SK-N-MC (cell line): ENCODE measurements around the gene IQGAP1.

Experiments used
- DNase-seq: peaks from one replicate; pipeline ENCODE4 v3.0.0-alpha.2; 2011; ENCODE audit warnings: low read depth, low spot score
- H3K27ac ChIP-seq: fragments of 200-600 bp; sonication (generic); 2 replicates; pipeline ENCODE4 v1.5.1; 2016; ENCODE audit warnings: mixed run types
- H3K36me3 ChIP-seq: fragments of 200-600 bp; sonication (generic); 2 replicates; pipeline ENCODE4 v1.6.1; 2017; ENCODE audit warnings: antibody characterized with exemption, low read length, mixed read lengths; ENCODE audit not compliant: insufficient read depth
- H3K4me3 ChIP-seq: fragments of 200-600 bp; sonication (generic); 2 replicates; pipeline ENCODE4 v1.5.1; 2016
- H3K9ac ChIP-seq: fragments of 200-600 bp; sonication (generic); 2 replicates; pipeline ENCODE4 v1.8.0; 2017; ENCODE audit warnings: mixed run types, mixed read lengths; ENCODE audit not compliant: insufficient read length
- H3K9me3 ChIP-seq: fragments of 200-600 bp; sonication (generic); 2 replicates; pipeline ENCODE4 v1.6.1; 2017; ENCODE audit warnings: low read depth, mild to moderate bottlenecking, antibody characterized with exemption, low read length, moderate library complexity, mixed read lengths
- EZH2 ChIP-seq: fragments of 200-600 bp; sonication (generic); IDR thresholded peaks from one replicate; pipeline ENCODE4 v1.6.1; 2017; ENCODE audit warnings: antibody characterized with exemption
- FOXP2 ChIP-seq: optimal IDR thresholded peaks from 2 replicates; pipeline ENCODE3; 2011; ENCODE audit warnings: mild to moderate bottlenecking, moderate library complexity; ENCODE audit not compliant: insufficient read depth; ENCODE audit errors: extremely low read length, control extremely low read depth
- POLR2AphosphoS5 ChIP-seq: IDR thresholded peaks from 2 replicates; pipeline ENCODE4 v1.6.1; 2012; ENCODE audit warnings: mild to moderate bottlenecking, low read depth, low read length, borderline replicate concordance

Gene IQGAP1

GRCh38 chr15:90388462-90389380 lies 679 bp downstream of the IQGAP1 start:
- no peak overlapping the region for H3K27ac ChIP-seq
- DNase-seq: no peak
- peaks cover 14% of the 10 kb centered on the region; the same call in 1 of the 2 replicates for H3K36me3 ChIP-seq
- TF ChIP-seq POLR2AphosphoS5: no peak
- no peak for TF ChIP-seq FOXP2
- no peak for TF ChIP-seq EZH2
- peak overlapping the region; percentile 90 for H3K9ac ChIP-seq
- H3K4me3 ChIP-seq: peak overlapping the region; percentile 82
- H3K9me3 ChIP-seq: no peaks in the 10 kb centered on the region

GRCh38 chr15:90389513-90389912 lies 1.5 kb downstream of the IQGAP1 start:
- H3K9ac ChIP-seq: no peak overlapping the region
- H3K4me3 ChIP-seq: peak overlapping the region; percentile 82
- DNase-seq: no peak
- peaks cover 14% of the 10 kb centered on the region; the same call in 1 of the 2 replicates for H3K36me3 ChIP-seq
- TF ChIP-seq POLR2AphosphoS5: no peak
- no peak for TF ChIP-seq EZH2
- no peak for TF ChIP-seq FOXP2
- no peaks in the 10 kb centered on the region for H3K9me3 ChIP-seq
- no peak overlapping the region for H3K27ac ChIP-seq

- no peak for TF ChIP-seq POLR2AphosphoS5
- no peak for TF ChIP-seq FOXP2
- TF ChIP-seq EZH2: no peak
- peaks cover 14% of the 10 kb centered on the region; the same call in 1 of the 2 replicates for H3K36me3 ChIP-seq
- H3K9me3 ChIP-seq: no peaks in the 10 kb centered on the region
- no peak overlapping the region for H3K4me3 ChIP-seq
- no peak overlapping the region for H3K27ac ChIP-seq
- no peak for DNase-seq
- H3K9ac ChIP-seq: no peak overlapping the region
These were observed 5.0 kb downstream of the IQGAP1 start for GRCh38 chr15:90393040-90393439.

GRCh38 chr15:90394074-90394473 lies 6.0 kb downstream of the IQGAP1 start:
- Histone ChIP-seq H3K9me3 (no peaks in the 10 kb centered on the region), H3K9ac (no peak overlapping the region), H3K36me3 (peaks cover 14% of the 10 kb centered on the region; the same call in 1 of the 2 replicates), H3K27ac (no peak overlapping the region), H3K4me3 (no peak overlapping the region)
- TF ChIP-seq FOXP2 (no peak), POLR2AphosphoS5 (no peak), EZH2 (no peak)
- DNase-seq: no peak

GRCh38 chr15:90394748-90395442 lies 6.9 kb downstream of the IQGAP1 start:
- H3K4me3 ChIP-seq: no peak overlapping the region
- H3K36me3 ChIP-seq: peaks cover 14% of the 10 kb centered on the region; the same call in 1 of the 2 replicates
- no peak for DNase-seq
- H3K27ac ChIP-seq: no peak overlapping the region
- TF ChIP-seq EZH2: no peak
- TF ChIP-seq FOXP2: no peak
- TF ChIP-seq POLR2AphosphoS5: no peak
- H3K9me3 ChIP-seq: no peaks in the 10 kb centered on the region
- H3K9ac ChIP-seq: no peak overlapping the region

- Histone ChIP-seq H3K36me3 (peaks cover 6% of the 10 kb centered on the region; the same call in 1 of the 2 replicates), H3K4me3 (no peak overlapping the region)
- TF ChIP-seq FOXP2 (no peak), POLR2AphosphoS5 (no peak)
These were observed 8.3 kb downstream of the IQGAP1 start for GRCh38 chr15:90396321-90396720.

GRCh38 chr15:90400005-90400758 lies 12.1 kb downstream of the IQGAP1 start:
- TF ChIP-seq EZH2: no peak
- no peak for TF ChIP-seq POLR2AphosphoS5
- Histone ChIP-seq H3K9me3 (no peaks in the 10 kb centered on the region), H3K9ac (no peak overlapping the region), H3K27ac (peak overlapping the region; percentile 81), H3K36me3 (no peaks in the 10 kb centered on the region), H3K4me3 (peak overlapping the region; percentile 66)
- no peak for DNase-seq

More at GRCh38 chr15:90396321-90396720, 8.3 kb downstream of the IQGAP1 start:
- Histone ChIP-seq H3K9me3 (no peaks in the 10 kb centered on the region), H3K27ac (no peak overlapping the region), H3K9ac (no peak overlapping the region)
- no peak for DNase-seq
